ENCODE measurements around the gene TSPAN5.

GRCh38 chr4:98540803-98541202, 117.6 kb downstream of the TSPAN5 start:
- no peak for TF ChIP-seq RARB (CRISPR knock-in tag; IDR thresholded peaks at IDR 0.05)
- no peak for TF ChIP-seq CREB5 (CRISPR knock-in tag; IDR thresholded peaks at IDR 0.05; ENCODE audit: low read depth)
- TF ChIP-seq ESRRG (CRISPR knock-in tag; IDR thresholded peaks at IDR 0.05), result no peak

All from SK-N-SH treated with all-trans-retinoic acid at 6 μM for 48 hours (cell line).